Measurements from ENCODE around the gene LIPN. TPM values are rescaled to one million over a fixed set of nuclear protein-coding genes. Genes with fewer than 3 reads are reported as not detected.

The LIPN gene
- total RNA-seq, 2 experiments from 2014 or later: not detected

DNA sequence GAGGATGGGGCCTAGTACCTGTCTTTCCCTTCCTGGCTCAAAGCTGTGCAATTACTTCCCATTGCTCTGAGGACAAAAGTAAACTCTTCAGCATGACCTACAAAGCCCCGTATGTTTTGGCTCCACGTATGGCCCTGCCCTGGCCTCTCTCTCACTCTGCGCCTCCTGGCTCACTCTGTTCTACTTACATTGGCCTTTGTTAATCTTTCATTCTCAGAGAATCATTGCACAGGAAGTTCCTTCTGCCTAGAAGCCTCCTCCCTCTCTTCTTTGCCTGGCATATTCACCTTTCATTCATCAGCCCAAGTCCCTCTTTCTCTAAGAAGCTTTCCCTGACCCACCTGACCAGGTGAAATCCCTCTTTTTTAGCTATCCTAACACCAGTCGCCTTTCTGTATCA, 66.6 kb downstream of the LIPN start:
- intact Hi-C loops (cut with micrococcal nuclease): no loop called here
- POLR2A ChIA-PET: interaction anchor here (1.2 to 2.4 kb wide), 3 partner anchors 53 to 164 kb away, joined by 4 to 8 read pairs (median 5); partner anchors contain the start of genes FAS and STAMBPL1
- TF ChIP-seq, protein P1, sequence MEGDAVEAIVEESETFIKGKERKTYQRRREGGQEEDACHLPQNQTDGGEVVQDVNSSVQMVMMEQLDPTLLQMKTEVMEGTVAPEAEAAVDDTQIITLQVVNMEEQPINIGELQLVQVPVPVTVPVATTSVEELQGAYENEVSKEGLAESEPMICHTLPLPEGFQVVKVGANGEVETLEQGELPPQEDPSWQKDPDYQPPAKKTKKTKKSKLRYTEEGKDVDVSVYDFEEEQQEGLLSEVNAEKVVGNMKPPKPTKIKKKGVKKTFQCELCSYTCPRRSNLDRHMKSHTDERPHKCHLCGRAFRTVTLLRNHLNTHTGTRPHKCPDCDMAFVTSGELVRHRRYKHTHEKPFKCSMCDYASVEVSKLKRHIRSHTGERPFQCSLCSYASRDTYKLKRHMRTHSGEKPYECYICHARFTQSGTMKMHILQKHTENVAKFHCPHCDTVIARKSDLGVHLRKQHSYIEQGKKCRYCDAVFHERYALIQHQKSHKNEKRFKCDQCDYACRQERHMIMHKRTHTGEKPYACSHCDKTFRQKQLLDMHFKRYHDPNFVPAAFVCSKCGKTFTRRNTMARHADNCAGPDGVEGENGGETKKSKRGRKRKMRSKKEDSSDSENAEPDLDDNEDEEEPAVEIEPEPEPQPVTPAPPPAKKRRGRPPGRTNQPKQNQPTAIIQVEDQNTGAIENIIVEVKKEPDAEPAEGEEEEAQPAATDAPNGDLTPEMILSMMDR (IDR thresholded peaks at IDR 0.05): no peak
- peak; percentile 19 for ATAC-seq
- peaks cover 6% of the 10 kb centered on the region for H3K9me3 Mint-ChIP-seq
- H3K27me3 Mint-ChIP-seq: no peaks in the 10 kb centered on the region
- H3K36me3 Mint-ChIP-seq (ENCODE audit: low read depth): peaks cover 5% of the 10 kb centered on the region
- CTCF ChIA-PET: interaction anchor here (0.8 to 7.4 kb wide), 9 partner anchors 9 to 243 kb away, joined by 3 to 66 read pairs (median 5); partner anchors contain the start of gene RNLS
- H3K4me1 Mint-ChIP-seq (ENCODE audit: low read depth): peaks cover 49% of the 10 kb centered on the region
- H3K4me3 Mint-ChIP-seq: no peak overlapping the region
- H3K27ac Mint-ChIP-seq: peak overlapping the region; percentile 85
- DNase-seq: no peak

DNA sequence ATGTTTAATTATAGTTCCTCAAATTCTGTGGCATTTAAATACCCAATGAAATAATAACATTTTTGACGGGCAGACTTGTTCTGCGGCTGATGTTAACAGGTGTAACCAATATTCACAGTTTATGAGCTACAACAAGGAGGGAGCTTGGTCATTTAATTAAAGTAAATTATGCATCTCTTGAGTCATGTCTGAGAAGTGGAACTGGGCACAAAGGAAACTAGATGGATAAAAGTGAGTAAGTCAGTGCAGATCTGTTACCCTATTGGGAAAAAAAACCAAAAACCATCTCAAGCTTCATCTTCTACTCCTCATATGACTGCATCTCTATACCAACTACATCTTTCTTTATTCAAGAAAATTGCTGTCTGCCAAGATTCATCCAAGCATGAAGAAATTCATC, 67.9 kb downstream of the LIPN start:
- peaks cover 6% of the 10 kb centered on the region for H3K9me3 Mint-ChIP-seq
- ATAC-seq (peak; percentile 19), DNase-seq (no peak)
- TF ChIP-seq, protein P1 (IDR thresholded peaks at IDR 0.05): no peak
- intact Hi-C loops (cut with micrococcal nuclease): no loop called here
- H3K27me3 Mint-ChIP-seq: no peaks in the 10 kb centered on the region
- POLR2A ChIA-PET: interaction anchor here (0.7 to 2.4 kb wide), 4 partner anchors 52 to 244 kb away, joined by 3 to 8 read pairs (median 4); partner anchors contain the start of genes FAS, RNLS and STAMBPL1
- CTCF ChIA-PET: interaction anchor here (0.7 to 7.4 kb wide), 8 partner anchors 8 to 244 kb away, joined by 3 to 66 read pairs (median 6); partner anchors contain the start of gene RNLS
- peak overlapping the region; percentile 1 for H3K27ac Mint-ChIP-seq
- H3K36me3 Mint-ChIP-seq (ENCODE audit: low read depth): peaks cover 5% of the 10 kb centered on the region
- H3K4me3 Mint-ChIP-seq: no peak overlapping the region
- peaks cover 56% of the 10 kb centered on the region for H3K4me1 Mint-ChIP-seq (ENCODE audit: low read depth)

DNA sequence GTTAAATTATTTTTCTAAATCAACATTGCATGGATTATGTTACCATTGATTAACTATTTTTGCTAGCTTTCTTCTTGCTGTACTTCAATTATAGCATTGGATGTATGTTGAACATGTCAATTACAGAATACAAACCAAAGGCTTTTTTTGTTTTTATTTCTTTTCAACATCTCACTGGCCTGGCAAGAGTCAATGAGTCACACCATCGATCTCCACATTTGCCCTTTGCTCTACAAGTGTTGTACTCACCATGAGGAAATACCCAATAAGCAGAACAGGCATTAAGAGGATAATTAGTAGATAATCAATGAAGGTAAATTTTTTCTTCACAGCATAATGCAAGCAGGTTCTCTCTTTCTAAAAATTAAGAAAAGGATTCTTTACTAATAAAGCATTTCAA, 68.5 kb downstream of the LIPN start:
- H3K4me1 Mint-ChIP-seq (ENCODE audit: low read depth): peaks cover 62% of the 10 kb centered on the region
- intact Hi-C loops (cut with micrococcal nuclease): no loop called here
- no peak overlapping the region for H3K4me3 Mint-ChIP-seq
- H3K9me3 Mint-ChIP-seq: peaks cover 3% of the 10 kb centered on the region
- TF ChIP-seq, protein P1 (IDR thresholded peaks at IDR 0.05): no peak
- ATAC-seq (no peak), DNase-seq (peak; percentile 20)
- ChIA-PET POLR2A (interaction anchor here (1.0 to 1.2 kb wide), 2 partner anchors 52 to 245 kb away, joined by 3 read pairs; partner anchors contain the start of genes RNLS and STAMBPL1), CTCF (interaction anchor here (0.7 to 2.8 kb wide), 4 partner anchors 18 to 106 kb away, joined by 5 to 10 read pairs (median 8); no protein-coding TSS in a partner anchor)
- no peaks in the 10 kb centered on the region for H3K27me3 Mint-ChIP-seq
- no peak overlapping the region for H3K27ac Mint-ChIP-seq
- H3K36me3 Mint-ChIP-seq (ENCODE audit: low read depth): peaks cover 5% of the 10 kb centered on the region

Other genes starting within 250 kb of the LIPN start
- gene RNLS, start 176.7 kb upstream of the LIPN start, total RNA-seq: 1 to 10 TPM; 4.5 TPM
- not detected for gene LIPJ, start 173.3 kb upstream of the LIPN start, total RNA-seq
- not detected for gene LIPF, start 95.6 kb upstream of the LIPN start, total RNA-seq
- not detected for gene LIPK, start 53.8 kb upstream of the LIPN start, total RNA-seq
- not detected for gene LIPM, start 42.7 kb downstream of the LIPN start, total RNA-seq
- gene ANKRD22, start 91.8 kb downstream of the LIPN start, total RNA-seq: not detected
- gene STAMBPL1, start 120.2 kb downstream of the LIPN start, total RNA-seq: 10 to 100 TPM; 71.1 to 76.5 TPM
- gene ACTA2, start 192.8 kb downstream of the LIPN start, total RNA-seq: 10 to 100 TPM; 13.3 to 14.9 TPM
- 10 to 100 TPM; 48.6 to 49.0 TPM for gene FAS, start 230.8 kb downstream of the LIPN start, total RNA-seq

Data from activated CD8-positive, alpha-beta T cell treated with anti-CD3 and anti-CD28 coated beads for 36 hours (primary cell).